MM.1S (cell line): Measurements from ENCODE around the gene CDK5RAP2.

Experiments used
- CTCF ChIP-seq: fragments of 300-600 bp; sonication (generic); IDR thresholded peaks from 2 replicates; pipeline ENCODE4 v1.5.1; 2016; ENCODE audit warnings: antibody characterized with exemption, low read length, mixed read lengths
- EZH2 ChIP-seq: fragments of 300-600 bp; sonication (generic); optimal IDR thresholded peaks from 2 replicates; pipeline ENCODE3; 2017; ENCODE audit warnings: low read depth, mild to moderate bottlenecking, antibody characterized with exemption, low read length, mixed read lengths

DNA sequence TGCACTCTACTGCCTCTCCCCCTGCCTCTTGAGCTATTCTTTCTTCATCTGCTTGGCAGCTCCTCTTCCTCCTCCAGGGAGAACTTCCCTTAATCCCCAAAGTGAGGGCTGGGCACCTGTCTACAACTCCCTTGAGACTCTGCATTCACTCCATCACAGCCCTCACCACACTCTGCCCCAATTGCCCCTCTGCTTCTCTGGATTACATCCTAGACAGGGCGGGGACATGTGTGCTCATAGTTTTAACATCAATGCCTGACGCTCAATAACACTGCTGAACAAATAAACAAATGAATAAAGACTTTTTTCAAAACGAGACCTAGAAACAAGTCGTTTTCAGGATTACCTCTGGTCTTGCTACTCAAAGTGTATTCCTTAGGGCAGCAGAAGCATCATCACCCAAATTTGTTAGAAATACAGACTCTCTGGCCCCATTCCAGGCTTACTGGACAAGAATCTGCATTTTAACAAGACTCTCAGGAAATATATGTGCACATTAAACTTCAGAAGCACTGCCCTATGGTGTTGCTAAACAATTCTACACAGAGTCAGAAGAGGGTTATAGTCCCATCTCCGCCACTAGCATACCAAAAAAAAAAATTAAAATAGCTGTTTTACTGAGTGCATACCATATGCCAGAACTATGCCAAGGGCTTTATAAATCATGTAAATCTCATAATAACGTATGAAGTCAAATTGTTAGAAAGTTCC is 115.6 kb downstream of the CDK5RAP2 start:
- TF ChIP-seq CTCF (no peak), EZH2 (no peak)
